ENCODE results near the gene CRBN. TPM values are rescaled to one million over a fixed set of nuclear protein-coding genes. Genes with fewer than 3 reads are reported as not detected.

CRBN gene
- total RNA-seq, 6 experiments from 2014 or later: 21.0 to 27.8 (median 26.0) TPM

GRCh38 chr3:3137526-3137925, 42.0 kb downstream of the CRBN start:
- Mint-ChIP-seq H3K4me1 (ENCODE audit: low read depth) (peaks cover 15% of the 10 kb centered on the region), H3K36me3 (ENCODE audit: low read depth) (peaks cover 17% of the 10 kb centered on the region; the same call in 1 of the 2 replicates), H3K27ac (no peak overlapping the region), H3K4me3 (no peak overlapping the region), H3K9me3 (no peaks in the 10 kb centered on the region), H3K27me3 (ENCODE audit: insufficient read depth) (no peaks in the 10 kb centered on the region)
- DNase-seq: no peak
- no peak for TF ChIP-seq CTCF (IDR thresholded peaks at IDR 0.05)

GRCh38 chr3:3134750-3135448, 44.6 kb downstream of the CRBN start:
- H3K4me1 Mint-ChIP-seq (ENCODE audit: low read depth): peaks cover 15% of the 10 kb centered on the region
- no peak for TF ChIP-seq CTCF (IDR thresholded peaks at IDR 0.05)
- no peak overlapping the region for H3K4me3 Mint-ChIP-seq
- peak overlapping the region; percentile 2; the same call in 1 of the 2 replicates for H3K27ac Mint-ChIP-seq
- H3K36me3 Mint-ChIP-seq (ENCODE audit: low read depth): peaks cover 6% of the 10 kb centered on the region; the same call in 1 of the 2 replicates
- H3K9me3 Mint-ChIP-seq: no peaks in the 10 kb centered on the region
- DNase-seq: peak; percentile 26
- H3K27me3 Mint-ChIP-seq (ENCODE audit: insufficient read depth): no peaks in the 10 kb centered on the region

GRCh38 chr3:3133500-3133899, 46.0 kb downstream of the CRBN start:
- TF ChIP-seq CTCF (IDR thresholded peaks at IDR 0.05): no peak
- H3K27ac Mint-ChIP-seq: no peak overlapping the region
- peaks cover 20% of the 10 kb centered on the region for H3K4me1 Mint-ChIP-seq (ENCODE audit: low read depth)
- no peak for DNase-seq
- no peaks in the 10 kb centered on the region for H3K27me3 Mint-ChIP-seq (ENCODE audit: insufficient read depth)
- H3K36me3 Mint-ChIP-seq (ENCODE audit: low read depth): peaks cover 6% of the 10 kb centered on the region
- no peaks in the 10 kb centered on the region for H3K9me3 Mint-ChIP-seq
- H3K4me3 Mint-ChIP-seq: no peak overlapping the region

GRCh38 chr3:3129579-3129978, 49.9 kb downstream of the CRBN start:
- H3K4me3 Mint-ChIP-seq: no peak overlapping the region
- peaks cover 13% of the 10 kb centered on the region for H3K36me3 Mint-ChIP-seq (ENCODE audit: low read depth)
- H3K9me3 Mint-ChIP-seq: no peaks in the 10 kb centered on the region
- TF ChIP-seq CTCF (IDR thresholded peaks at IDR 0.05): no peak
- peaks cover 6% of the 10 kb centered on the region; the same call in 1 of the 2 replicates for H3K27me3 Mint-ChIP-seq (ENCODE audit: insufficient read depth)
- no peak for DNase-seq
- H3K4me1 Mint-ChIP-seq (ENCODE audit: low read depth): peaks cover 33% of the 10 kb centered on the region
- no peak overlapping the region for H3K27ac Mint-ChIP-seq

GRCh38 chr3:3127432-3128010, 52.0 kb downstream of the CRBN start:
- peaks cover 13% of the 10 kb centered on the region for H3K36me3 Mint-ChIP-seq (ENCODE audit: low read depth)
- peak overlapping the region; percentile 98 for H3K27ac Mint-ChIP-seq
- peaks cover 28% of the 10 kb centered on the region for H3K4me1 Mint-ChIP-seq (ENCODE audit: low read depth)
- H3K9me3 Mint-ChIP-seq: no peaks in the 10 kb centered on the region
- peak overlapping the region; percentile 99 for H3K4me3 Mint-ChIP-seq
- no peak for DNase-seq
- H3K27me3 Mint-ChIP-seq (ENCODE audit: insufficient read depth): peaks cover 6% of the 10 kb centered on the region; the same call in 1 of the 2 replicates
- no peak for TF ChIP-seq CTCF (IDR thresholded peaks at IDR 0.05)

Measured in HFFc6 (cell line).